Adipocyte (in vitro differentiated cells): ENCODE data around the gene SDCBP2.
A peak's percentile ranks its signal among the peaks of the same experiment; 100 is the strongest.

ENCODE experiments used
- DNase-seq: peaks from one replicate; pipeline ENCODE4 v3.0.0-alpha.2; 2015; ENCODE audit warnings: low read depth
- H3K27me3 ChIP-seq: replicated peaks from 2 replicates; pipeline ENCODE4 v1.7.0; 2013; ENCODE audit warnings: mild to moderate bottlenecking, low read length, moderate library complexity; ENCODE audit not compliant: control insufficient read depth, insufficient read depth
- H3K36me3 ChIP-seq: 2 replicates; pipeline ENCODE4 v1.7.0; 2013; ENCODE audit warnings: low read length, mild to moderate bottlenecking, moderate library complexity; ENCODE audit not compliant: control insufficient read depth, insufficient read depth, severe bottlenecking
- H3K4me1 ChIP-seq: 2 replicates; pipeline ENCODE4 v1.7.0; 2013; ENCODE audit warnings: mild to moderate bottlenecking, low read length, moderate library complexity; ENCODE audit not compliant: control insufficient read depth, insufficient read depth
- H3K4me3 ChIP-seq: 2 replicates; pipeline ENCODE4 v1.7.0; 2013; ENCODE audit warnings: mild to moderate bottlenecking, low read length, moderate library complexity
- H3K9ac ChIP-seq: 2 replicates; pipeline ENCODE4 v1.7.0; 2013; ENCODE audit warnings: mild to moderate bottlenecking, low read length, moderate library complexity
- H3K9me3 ChIP-seq: 2 replicates; pipeline ENCODE4 v1.7.0; 2013; ENCODE audit warnings: mild to moderate bottlenecking, low read length, moderate library complexity; ENCODE audit not compliant: control insufficient read depth

SDCBP2 gene

GRCh38 chr20:1328680-1329330 lies at the start of gene SDCBP2:
Gene SDCBP2 (minus strand): TSS chr20:1329139. CDS start chr20:1320416, 8,723 bp downstream.
- DNase-seq = no peak

GRCh38 chr20:1378735-1379125 lies 49.8 kb upstream of the SDCBP2 start:
- H3K4me1 ChIP-seq = peaks cover 66% of the 10 kb centered on the region
- peaks cover 13% of the 10 kb centered on the region for H3K36me3 ChIP-seq

More at GRCh38 chr20:1328680-1329330, at the start of gene SDCBP2:
- Histone ChIP-seq H3K9me3 (no peaks in the 10 kb centered on the region), H3K27me3 (no peaks in the 10 kb centered on the region), H3K36me3 (peaks cover 10% of the 10 kb centered on the region), H3K4me3 (no peak within 1 kb of the TSS), H3K9ac (peak within 1 kb of the TSS; percentile 100), H3K4me1 (peaks cover 61% of the 10 kb centered on the region)

GRCh38 chr20:1377984-1378734 lies 49.2 kb upstream of the SDCBP2 start:
- Histone ChIP-seq H3K36me3 (peaks cover 18% of the 10 kb centered on the region), H3K4me3 (no peak overlapping the region), H3K9me3 (no peaks in the 10 kb centered on the region), H3K27me3 (no peaks in the 10 kb centered on the region), H3K4me1 (peaks cover 63% of the 10 kb centered on the region), H3K9ac (no peak overlapping the region)
- DNase-seq = no peak

More at GRCh38 chr20:1378735-1379125, 49.8 kb upstream of the SDCBP2 start:
- no peak for DNase-seq
- Histone ChIP-seq H3K27me3 (no peaks in the 10 kb centered on the region), H3K4me3 (no peak overlapping the region), H3K9ac (no peak overlapping the region), H3K9me3 (no peaks in the 10 kb centered on the region)

- Histone ChIP-seq H3K9me3 (no peaks in the 10 kb centered on the region), H3K4me1 (peaks cover 56% of the 10 kb centered on the region), H3K9ac (no peak overlapping the region), H3K27me3 (no peaks in the 10 kb centered on the region), H3K36me3 (peaks cover 20% of the 10 kb centered on the region), H3K4me3 (no peak overlapping the region)
- no peak for DNase-seq
These were observed 48.5 kb upstream of the SDCBP2 start for GRCh38 chr20:1377341-1377871.

- H3K4me1 ChIP-seq = peaks cover 50% of the 10 kb centered on the region
- H3K4me3 ChIP-seq = no peak overlapping the region
- no peak for DNase-seq
- no peaks in the 10 kb centered on the region for H3K9me3 ChIP-seq
- no peak overlapping the region for H3K9ac ChIP-seq
- peaks cover 28% of the 10 kb centered on the region for H3K36me3 ChIP-seq
- no peaks in the 10 kb centered on the region for H3K27me3 ChIP-seq
These were observed 47.7 kb upstream of the SDCBP2 start for GRCh38 chr20:1376408-1377270.

- no peaks in the 10 kb centered on the region for H3K27me3 ChIP-seq
- peaks cover 32% of the 10 kb centered on the region for H3K36me3 ChIP-seq
- H3K4me1 ChIP-seq = peaks cover 50% of the 10 kb centered on the region
- no peak for DNase-seq
- no peaks in the 10 kb centered on the region for H3K9me3 ChIP-seq
- no peak overlapping the region for H3K4me3 ChIP-seq
- no peak overlapping the region for H3K9ac ChIP-seq
These were observed 47.1 kb upstream of the SDCBP2 start for GRCh38 chr20:1376007-1376406.

- peaks cover 32% of the 10 kb centered on the region for H3K36me3 ChIP-seq
These were observed 46.6 kb upstream of the SDCBP2 start for GRCh38 chr20:1375515-1375914.

GRCh38 chr20:1374246-1374645 lies 45.3 kb upstream of the SDCBP2 start:
- H3K36me3 ChIP-seq = peaks cover 36% of the 10 kb centered on the region
- peaks cover 63% of the 10 kb centered on the region for H3K4me1 ChIP-seq
- DNase-seq = no peak
- no peak overlapping the region for H3K9ac ChIP-seq
- H3K27me3 ChIP-seq = no peaks in the 10 kb centered on the region
- no peak overlapping the region for H3K4me3 ChIP-seq
- no peaks in the 10 kb centered on the region for H3K9me3 ChIP-seq

More at GRCh38 chr20:1375515-1375914, 46.6 kb upstream of the SDCBP2 start:
- Histone ChIP-seq H3K4me1 (peaks cover 53% of the 10 kb centered on the region), H3K9ac (no peak overlapping the region), H3K27me3 (no peaks in the 10 kb centered on the region), H3K4me3 (no peak overlapping the region), H3K9me3 (no peaks in the 10 kb centered on the region)
- peak; percentile 73 for DNase-seq

- H3K36me3 ChIP-seq = peaks cover 38% of the 10 kb centered on the region
These were observed 44.7 kb upstream of the SDCBP2 start for GRCh38 chr20:1373614-1374013.

GRCh38 chr20:1373036-1373435 lies 44.1 kb upstream of the SDCBP2 start:
- Histone ChIP-seq H3K4me1 (peaks cover 74% of the 10 kb centered on the region), H3K36me3 (peaks cover 44% of the 10 kb centered on the region), H3K9ac (no peak overlapping the region), H3K4me3 (no peak overlapping the region), H3K27me3 (no peaks in the 10 kb centered on the region), H3K9me3 (no peaks in the 10 kb centered on the region)
- no peak for DNase-seq

More at GRCh38 chr20:1373614-1374013, 44.7 kb upstream of the SDCBP2 start:
- no peak overlapping the region for H3K9ac ChIP-seq
- H3K9me3 ChIP-seq = no peaks in the 10 kb centered on the region
- H3K4me3 ChIP-seq = no peak overlapping the region
- peaks cover 68% of the 10 kb centered on the region for H3K4me1 ChIP-seq
- DNase-seq = no peak
- no peaks in the 10 kb centered on the region for H3K27me3 ChIP-seq
